NCI-H446 treated with DMSO at 0.1 percent for 48 hours (cell line): Measurements from ENCODE around the gene CAPN12.
"Not testable (repeated sequence)": the region's sequence is repeated elsewhere in the genome, so short reads cannot be mapped to it uniquely, and the experiment has no call there.

Experiments used
- DNase-seq: peaks from one replicate; lab custom pipeline; 2025; lab: John Stamatoyannopoulos, UW

The CAPN12 gene

GRCh38 chr19:38744298-38744681 is at the start of gene CAPN12:
Gene CAPN12 (minus strand): TSS chr19:38744474. CDS start chr19:38744165, 309 bp downstream.
- DNase-seq, result no peak

GRCh38 chr19:38793671-38794070 is 49.4 kb upstream of the CAPN12 start:
- no peak for DNase-seq

GRCh38 chr19:38793177-38793576 is 48.9 kb upstream of the CAPN12 start:
- no peak for DNase-seq

- no peak for DNase-seq
Observed at GRCh38 chr19:38792250-38793111, 48.2 kb upstream of the CAPN12 start.

- DNase-seq, result not testable (repeated sequence)
Observed at GRCh38 chr19:38791451-38792064, 47.3 kb upstream of the CAPN12 start.

GRCh38 chr19:38790507-38791403 is 46.5 kb upstream of the CAPN12 start:
- DNase-seq, result not testable (repeated sequence)

- no peak for DNase-seq
Observed at GRCh38 chr19:38788478-38789243, 44.4 kb upstream of the CAPN12 start, which contains the start of gene LGALS7B. Gene LGALS7B (plus strand): TSS chr19:38789200. CDS start chr19:38789227, 27 bp downstream.

DNA sequence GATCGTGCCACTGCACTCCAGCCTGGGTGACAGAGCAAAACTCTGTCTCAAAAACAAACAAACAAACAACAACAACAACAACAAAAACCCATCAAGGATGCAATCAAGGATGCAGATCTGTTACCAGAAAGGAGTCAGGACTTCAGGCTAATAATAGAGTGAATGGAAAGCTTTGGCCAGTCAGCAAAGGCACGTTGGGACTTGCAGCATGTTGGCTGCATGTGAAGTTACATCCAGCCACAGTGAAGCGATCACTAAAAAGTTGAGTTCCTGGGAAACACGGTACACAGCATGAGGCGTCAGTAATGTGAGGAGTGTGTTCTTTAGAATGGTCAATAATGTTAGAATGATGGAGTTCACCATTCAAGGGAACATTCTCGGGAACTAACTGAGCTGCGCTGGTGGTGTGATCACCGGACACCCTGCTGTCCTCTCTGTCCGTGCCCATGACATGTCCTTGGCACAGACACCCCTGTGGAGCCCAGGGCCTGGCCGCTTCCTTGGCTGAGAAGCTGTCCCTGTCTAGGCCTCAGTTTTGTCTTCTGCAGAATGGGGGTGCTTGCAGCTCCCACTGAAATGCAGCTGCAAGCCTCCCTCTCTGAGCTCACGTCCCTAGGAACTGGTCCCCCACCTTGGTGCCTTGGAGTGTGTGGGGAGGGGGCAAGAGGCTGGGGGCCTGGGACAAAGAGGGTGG is 42.4 kb upstream of the CAPN12 start:
- DNase-seq, result no peak

- DNase-seq, result not testable (repeated sequence)
Observed at GRCh38 chr19:38786061-38786460, 41.8 kb upstream of the CAPN12 start.

DNA sequence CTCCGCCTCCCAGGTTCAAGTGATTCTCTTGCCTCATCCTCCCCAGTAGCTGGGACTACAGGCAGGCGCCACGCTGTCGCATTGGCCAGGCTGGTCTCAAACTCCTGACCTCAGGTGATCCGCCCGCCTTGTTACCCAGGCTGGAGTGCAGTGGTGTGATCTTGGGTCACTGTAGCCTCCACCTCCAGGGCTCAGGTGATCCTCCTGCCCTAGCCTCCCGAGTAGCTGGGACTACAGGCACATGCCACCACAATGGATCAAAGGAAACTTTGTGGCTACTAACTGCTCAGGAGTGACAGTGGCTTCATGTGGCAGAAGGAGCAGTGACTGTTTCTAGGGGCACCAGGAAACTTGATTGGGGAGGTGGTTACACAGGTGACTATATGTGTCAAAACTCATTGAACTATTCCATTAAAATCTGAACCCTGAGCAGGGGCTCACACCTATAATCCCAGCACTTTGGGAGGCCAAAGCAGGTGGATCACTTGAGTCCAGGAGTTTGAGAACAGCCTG is 41.0 kb upstream of the CAPN12 start:
- DNase-seq, result no peak

- no peak for DNase-seq
Observed at GRCh38 chr19:38784224-38784623, 40.0 kb upstream of the CAPN12 start.

- DNase-seq, result not testable (repeated sequence)
Observed at GRCh38 chr19:38782212-38782611, 37.9 kb upstream of the CAPN12 start.

DNA sequence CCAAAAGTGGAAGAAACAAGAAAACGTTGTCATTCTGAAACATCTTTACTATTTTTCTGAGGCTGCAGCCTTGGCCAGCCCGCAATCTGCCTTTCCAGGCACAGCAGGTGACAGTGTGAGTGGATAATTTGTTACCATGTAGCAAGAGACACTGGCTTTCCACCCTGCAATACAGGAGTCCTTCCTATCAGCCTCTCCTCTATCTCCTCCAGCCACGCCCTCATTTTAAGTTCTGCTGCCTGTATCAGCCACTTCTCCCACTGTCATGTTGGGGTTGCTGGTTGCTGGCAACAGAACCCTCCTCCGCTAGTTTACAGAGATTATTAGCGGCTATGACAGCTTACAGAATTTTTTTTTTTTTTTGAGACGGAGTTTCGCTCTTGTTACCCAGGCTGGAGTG is 36.8 kb upstream of the CAPN12 start:
- no peak for DNase-seq

DNA sequence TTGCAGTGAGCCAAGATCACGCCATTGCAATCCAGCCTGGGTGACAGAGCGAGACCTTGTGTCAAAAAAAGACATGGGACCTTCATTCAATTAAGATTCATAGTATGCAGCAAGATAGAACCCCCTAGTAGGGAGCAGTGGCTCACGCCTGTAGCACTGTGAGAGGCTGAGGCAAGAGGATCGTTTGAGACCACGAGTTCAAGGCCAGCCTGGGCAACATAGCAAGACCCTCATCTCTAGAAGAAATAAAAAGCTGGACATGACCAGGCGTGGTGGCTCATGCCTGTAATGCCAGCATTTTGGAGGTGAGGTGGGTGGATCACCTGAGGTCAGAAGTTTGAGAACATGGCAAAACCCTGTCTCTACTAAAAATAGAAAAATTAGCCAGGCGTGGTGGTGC is 36.2 kb upstream of the CAPN12 start:
- DNase-seq, result no peak

GRCh38 chr19:38778733-38779132 is 34.5 kb upstream of the CAPN12 start:
- no peak for DNase-seq

- no peak for DNase-seq
Observed at GRCh38 chr19:38774181-38774950, 30.1 kb upstream of the CAPN12 start.

GRCh38 chr19:38773469-38774177 is 29.3 kb upstream of the CAPN12 start, which contains the start of gene LGALS7:
Gene LGALS7 (minus strand): TSS chr19:38773517. CDS start chr19:38773492, 25 bp downstream.
- DNase-seq, result no peak

DNA sequence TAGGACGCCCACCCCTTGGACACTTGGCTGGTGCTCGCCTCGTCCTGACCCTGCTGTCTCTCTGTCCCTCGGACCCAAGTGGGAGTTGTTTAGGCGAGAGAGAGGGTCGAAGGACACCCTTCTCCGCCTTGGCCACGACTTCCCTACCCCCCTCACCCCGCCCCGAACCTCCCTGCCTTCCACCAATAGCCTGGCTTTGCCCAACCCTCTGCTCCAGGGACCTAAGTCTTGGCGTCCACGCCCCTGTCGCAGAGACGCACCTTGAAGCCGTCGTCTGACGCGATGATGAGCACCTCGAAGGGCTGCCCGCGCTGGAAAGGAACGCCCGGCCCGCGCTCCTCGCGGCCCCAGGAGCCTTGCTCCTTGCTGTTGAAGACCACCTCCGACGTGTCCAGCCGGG is 27.3 kb upstream of the CAPN12 start:
- DNase-seq, result not testable (repeated sequence)

GRCh38 chr19:38770949-38771275 is 26.6 kb upstream of the CAPN12 start:
- DNase-seq, result not testable (repeated sequence)
